Esophagus mucosa (tissue), 1 donor: ENCODE results near the gene CCDC158. TPM values are rescaled to one million over a fixed set of nuclear protein-coding genes. Genes with fewer than 3 reads are reported as not detected.
"Not testable (repeated sequence)": the region's sequence is repeated elsewhere in the genome, so short reads cannot be mapped to it uniquely, and the experiment has no call there.

Experiments used
- ATAC-seq: fragments of 200-7000 bp; cut with Tn5 transposase; one replicate; pipeline ENCODE4 v1.9.1; 2020
- total RNA-seq: library from RNA; stranded (reverse); gene quantifications from one replicate; pipeline ENCODE4 v1.2.4, GENCODE V29; 2023
- donor health status: DM: yes; HTN: yes; CAD: no.

The CCDC158 gene
- total RNA-seq, result not detected

GRCh38 chr4:76420762-76421581 is at the start of gene CCDC158:
Gene CCDC158 (minus strand): TSS chr4:76421141. CDS start chr4:76403207, 17,934 bp downstream.
- ATAC-seq, result peak; percentile 68

- ATAC-seq, result no peak
Measured at GRCh38 chr4:76470532-76470931, 49.6 kb upstream of the CCDC158 start.

DNA sequence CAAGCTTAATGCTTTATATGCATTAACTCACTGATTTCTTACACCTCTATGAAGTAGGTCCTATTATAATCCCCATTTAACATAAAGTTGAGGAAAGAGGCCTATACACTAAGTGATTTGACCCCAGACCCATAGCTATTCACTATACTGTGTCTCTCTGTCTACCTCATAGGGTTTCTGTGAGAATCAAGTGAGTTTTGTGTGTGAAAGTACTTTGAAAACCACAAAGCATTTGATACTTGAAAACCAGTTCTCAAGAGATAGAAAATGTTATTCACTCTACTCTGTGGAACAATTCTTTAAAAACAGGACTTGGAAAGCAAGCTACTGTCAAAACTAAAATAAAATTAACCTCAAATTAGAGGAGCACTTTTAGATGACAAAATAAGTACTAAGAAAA is 49.1 kb upstream of the CCDC158 start:
- no peak for ATAC-seq

DNA sequence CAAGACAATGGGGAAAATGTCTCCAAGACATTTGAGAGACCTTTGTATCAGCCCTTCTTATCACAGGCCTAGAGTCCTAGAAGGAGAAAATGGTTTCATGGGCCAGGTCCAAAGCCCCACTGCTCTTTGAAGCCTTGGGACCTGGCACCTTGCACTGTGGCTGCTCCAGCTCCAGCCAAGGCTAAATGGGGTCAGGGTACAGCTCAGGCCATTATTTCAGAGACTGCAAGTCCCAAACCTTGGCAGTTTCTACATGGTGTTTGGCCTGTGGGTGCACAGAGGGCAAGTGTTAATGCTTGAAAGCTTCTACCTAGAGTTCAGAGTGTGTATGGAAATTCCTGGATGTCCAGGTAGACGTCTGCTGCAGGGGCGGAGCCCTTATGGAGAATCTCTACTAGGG is 42.6 kb upstream of the CCDC158 start:
- no peak for ATAC-seq

DNA sequence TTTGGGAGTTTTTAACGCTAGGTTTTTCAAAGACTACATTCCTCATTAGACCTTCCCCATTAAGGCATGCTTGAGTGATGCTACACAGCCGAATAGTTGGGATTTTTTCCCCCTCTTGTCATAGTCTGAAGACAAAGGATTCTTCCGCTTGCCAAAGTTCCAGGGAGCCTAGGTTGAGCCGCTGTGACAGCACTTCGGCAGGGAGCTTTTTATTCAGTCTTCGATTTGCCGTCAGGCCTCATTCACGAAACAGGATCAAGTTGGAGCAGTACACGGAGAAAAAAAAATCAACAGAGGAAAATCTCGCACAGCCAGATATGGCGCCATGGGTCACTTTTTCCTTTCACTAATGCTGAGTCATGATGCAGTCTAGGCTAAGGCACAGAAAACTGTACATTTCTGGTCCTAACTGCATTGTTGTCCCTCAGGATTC is 38.4 kb upstream of the CCDC158 start:
- peak; percentile 50 for ATAC-seq

GRCh38 chr4:76458825-76459224 is 37.9 kb upstream of the CCDC158 start:
- no peak for ATAC-seq

- ATAC-seq, result no peak
Measured at GRCh38 chr4:76458297-76458696, 37.4 kb upstream of the CCDC158 start.

DNA sequence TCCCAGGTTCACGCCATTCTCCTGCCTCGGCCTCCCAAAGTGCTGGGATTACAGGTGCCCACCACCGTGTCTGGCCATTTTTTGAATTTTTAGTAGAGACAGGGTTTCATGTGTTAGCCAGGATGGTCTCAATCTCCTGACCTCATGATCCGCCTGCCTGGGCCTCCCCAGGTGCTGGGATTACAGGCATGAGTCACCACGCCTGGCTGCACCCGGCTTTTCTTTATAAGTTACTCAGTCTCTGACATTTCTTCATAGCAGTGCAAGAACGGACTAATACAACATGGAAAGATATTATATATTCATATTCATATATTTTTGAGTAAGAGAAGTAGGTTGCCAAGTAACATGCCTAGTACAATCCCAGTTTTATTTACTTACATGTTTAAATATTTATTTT is 36.9 kb upstream of the CCDC158 start:
- peak; percentile 84 for ATAC-seq

DNA sequence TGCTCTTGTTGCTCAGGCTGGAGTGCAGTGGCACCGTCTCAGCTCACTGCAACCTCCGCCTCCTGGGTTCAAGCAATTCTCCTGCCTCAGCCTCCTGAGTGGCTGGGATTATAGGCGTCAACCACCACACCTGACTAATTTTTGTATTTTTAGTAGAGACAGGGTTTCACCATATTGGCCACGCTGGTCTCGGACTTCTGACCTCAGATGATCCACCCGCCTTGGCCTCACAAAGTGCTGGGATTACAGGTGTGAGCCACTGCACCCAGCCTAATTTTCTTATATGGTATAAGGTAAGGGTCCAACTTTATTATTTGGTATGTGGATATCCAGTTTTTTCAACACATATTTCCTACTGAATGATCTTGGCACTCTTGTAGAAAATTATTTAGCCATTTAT is 33.1 kb upstream of the CCDC158 start:
- not testable (repeated sequence) for ATAC-seq

DNA sequence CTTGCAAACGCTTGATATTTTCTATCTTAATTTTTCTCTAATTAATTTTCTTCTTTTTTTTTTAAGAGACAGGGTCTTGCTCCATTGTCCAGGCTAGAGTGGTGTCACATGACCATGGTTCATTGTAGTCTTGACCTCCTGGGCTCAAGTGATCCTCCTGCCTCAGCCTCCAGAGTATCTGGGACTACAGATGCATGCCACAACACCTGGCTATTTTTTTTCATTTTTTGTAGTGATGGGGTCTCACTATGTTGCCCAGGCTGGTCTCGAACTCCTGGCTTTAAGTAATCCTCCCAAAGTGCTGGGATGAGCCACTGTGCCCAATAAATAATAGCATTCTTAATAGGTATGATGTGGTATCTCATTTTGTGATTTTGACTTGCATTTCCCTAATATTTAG is 32.3 kb upstream of the CCDC158 start:
- ATAC-seq, result no peak

DNA sequence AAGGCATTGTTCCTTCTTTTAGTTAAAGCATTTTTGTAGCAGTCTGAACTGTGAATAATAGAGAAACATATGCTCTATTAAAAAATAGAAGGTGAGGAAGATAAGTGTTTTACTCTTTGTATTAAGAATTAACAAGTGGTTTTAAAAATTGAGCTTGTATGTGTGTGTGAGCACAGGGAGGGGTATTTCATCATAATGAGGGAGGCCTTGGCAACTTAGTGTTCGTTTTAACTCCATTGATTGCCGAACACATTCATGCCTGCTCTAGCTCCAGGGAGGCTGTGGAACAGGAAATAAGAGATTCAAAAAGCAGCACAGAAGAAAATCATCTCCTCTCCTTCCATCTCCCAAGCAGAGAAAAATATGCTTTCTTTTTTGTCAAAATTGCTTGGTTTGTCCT is 28.9 kb upstream of the CCDC158 start:
- peak; percentile 52 for ATAC-seq

GRCh38 chr4:76449362-76449767 is 28.4 kb upstream of the CCDC158 start:
- peak; percentile 25 for ATAC-seq

DNA sequence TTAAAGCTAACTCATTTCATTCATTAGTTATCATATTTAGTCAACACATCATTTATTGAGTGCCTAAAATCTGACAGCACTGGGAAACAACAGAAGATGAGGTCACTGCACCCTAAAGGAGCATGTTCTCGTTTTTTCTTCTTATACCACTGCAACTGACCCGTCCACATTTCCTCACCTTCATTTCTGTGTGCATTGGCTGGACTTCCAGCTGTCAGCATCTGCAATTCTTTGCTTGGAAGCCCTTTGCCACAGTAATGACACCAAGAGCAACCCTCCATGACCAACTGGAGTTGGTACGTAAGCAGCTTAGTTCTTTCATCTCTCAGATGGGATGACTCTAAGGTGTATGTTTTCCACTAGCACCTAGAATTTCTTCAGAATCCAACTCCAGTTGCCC is 27.3 kb upstream of the CCDC158 start:
- ATAC-seq, result no peak

- ATAC-seq, result no peak
Measured at GRCh38 chr4:76447393-76447851, 26.5 kb upstream of the CCDC158 start.

GRCh38 chr4:76445911-76446310 is 25.0 kb upstream of the CCDC158 start:
- ATAC-seq, result no peak

GRCh38 chr4:76443376-76443775 is 22.4 kb upstream of the CCDC158 start:
- ATAC-seq, result no peak

- ATAC-seq, result peak; percentile 67
Measured at GRCh38 chr4:76442807-76443206, 21.9 kb upstream of the CCDC158 start.

DNA sequence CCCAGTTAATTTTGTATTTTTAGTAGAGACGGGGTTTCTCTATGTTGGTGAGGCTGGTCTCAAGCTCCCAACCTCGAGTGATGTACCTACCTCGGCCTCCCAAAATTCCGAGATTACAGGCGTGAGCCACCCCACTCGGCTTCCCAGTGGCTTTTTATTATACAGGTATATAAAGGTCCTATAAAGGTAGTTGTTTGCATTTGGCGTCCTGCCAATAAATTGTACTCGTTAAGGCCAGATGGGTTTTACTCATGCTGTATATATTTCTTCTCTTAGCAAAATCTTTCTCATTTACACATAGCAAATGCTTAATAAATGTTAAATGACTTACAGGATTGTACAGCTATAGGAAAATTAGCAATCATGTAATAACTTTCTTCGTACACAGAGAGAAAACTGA is 20.9 kb upstream of the CCDC158 start:
- no peak for ATAC-seq

GRCh38 chr4:76439491-76439890 is 18.6 kb upstream of the CCDC158 start:
- ATAC-seq, result no peak

- no peak for ATAC-seq
Measured at GRCh38 chr4:76435528-76436319, 14.8 kb upstream of the CCDC158 start.

DNA sequence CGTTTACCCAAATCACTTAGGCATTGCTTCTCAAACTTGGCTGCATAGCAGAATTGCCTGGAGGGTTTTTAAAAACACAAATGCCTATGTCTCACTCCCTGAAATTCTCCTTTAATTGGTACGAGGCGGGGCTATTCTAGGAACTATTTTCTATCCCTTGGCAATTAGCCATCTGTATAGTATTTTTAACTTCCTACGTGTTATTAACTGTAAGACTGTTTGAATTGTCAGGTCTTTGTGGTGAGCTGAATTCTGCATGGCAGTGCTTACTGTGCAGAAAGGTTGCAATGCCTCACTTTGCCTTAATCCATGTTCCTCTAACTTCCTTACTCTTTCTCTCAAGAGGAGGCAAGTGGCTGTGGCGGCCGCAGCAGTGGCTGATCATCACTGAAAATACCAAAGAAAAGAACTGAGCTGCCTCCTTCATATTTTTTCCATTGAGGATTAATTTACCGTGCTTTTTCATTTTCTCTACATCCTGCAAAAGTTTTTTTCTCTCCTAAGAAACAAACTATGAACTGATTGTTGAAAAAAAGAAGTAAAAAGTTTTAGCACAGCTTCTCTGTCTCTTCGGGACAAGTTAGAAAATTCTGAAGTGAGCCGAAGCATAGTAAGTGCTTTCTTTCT is 14.1 kb upstream of the CCDC158 start, which contains the start of gene SHROOM3:
Gene SHROOM3, plus strand, starts transcription at position 329 of the 627 bp plus-strand sequence. CDS start 824 bp downstream, outside the sequence.
- ATAC-seq, result peak; percentile 53

DNA sequence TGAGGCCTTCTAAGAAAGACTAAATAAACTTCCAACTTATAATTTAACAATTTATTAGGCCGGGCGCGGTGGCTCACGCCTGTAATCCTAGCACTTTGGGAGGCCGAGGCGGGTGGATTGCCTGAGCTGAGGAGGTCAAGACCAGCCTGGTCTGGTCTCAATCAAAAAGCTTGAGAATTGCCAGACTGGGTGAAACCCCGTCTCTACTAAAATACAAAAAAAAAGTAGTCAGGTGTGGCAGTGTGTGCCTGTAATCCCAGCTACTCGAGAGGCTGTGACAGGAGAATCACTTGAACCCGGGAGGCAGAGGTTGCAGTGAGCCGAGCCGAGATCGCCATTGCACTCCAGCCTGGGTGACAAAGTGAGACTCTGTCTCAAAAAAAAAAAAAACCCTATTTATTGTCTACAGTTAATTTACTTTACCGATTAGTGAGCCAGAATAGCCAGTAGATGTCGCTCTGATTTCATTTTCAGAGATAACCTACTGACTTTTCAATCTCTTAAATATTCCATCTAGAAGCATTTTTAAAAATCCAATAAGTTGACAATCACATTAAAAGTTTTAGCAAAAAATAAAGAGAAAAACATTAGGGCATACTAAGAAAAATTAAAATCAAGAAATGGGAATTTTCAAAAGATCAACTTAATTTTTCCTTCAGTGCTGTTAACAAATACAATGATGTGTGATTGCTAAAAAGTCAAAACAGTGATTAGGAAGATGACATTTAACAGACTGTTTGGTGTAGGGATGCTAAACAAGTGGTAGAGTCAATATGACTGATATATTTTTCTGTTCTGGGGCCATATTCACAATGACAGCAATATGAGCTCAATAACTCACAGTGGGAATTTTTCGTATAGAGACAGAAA is 9.8 kb upstream of the CCDC158 start:
- ATAC-seq, result no peak
